GM12874 (cell line): ENCODE results near the gene PDZD2.

ENCODE experiments used
- TF ChIP-seq, protein P1 (sequence below): IDR thresholded peaks from 2 replicates; pipeline ENCODE4 v1.5.1; 2011; ENCODE audit warnings: low read depth, mild to moderate bottlenecking, control low read depth, low read length, moderate library complexity; ENCODE audit not compliant: insufficient read depth

Gene PDZD2

DNA sequence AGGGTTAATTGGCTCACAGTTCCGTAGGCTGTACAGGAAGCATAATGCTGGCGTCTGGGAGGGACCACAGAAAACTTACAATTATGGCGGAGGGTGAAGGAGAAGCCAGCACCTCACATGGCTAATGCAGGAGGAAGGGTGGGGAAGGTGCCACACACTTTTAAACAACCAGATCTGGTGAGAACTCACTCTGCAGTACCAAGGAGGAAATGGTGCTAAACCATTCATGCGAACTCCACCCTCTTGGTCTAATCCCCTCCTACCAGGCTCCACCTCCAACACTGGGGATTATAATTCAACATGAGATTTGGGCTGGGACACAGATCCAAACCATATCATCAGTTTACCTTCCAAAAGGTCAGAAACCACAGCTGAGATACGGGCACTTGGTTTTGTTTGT is 122.9 kb downstream of the PDZD2 start:
- TF ChIP-seq, protein P1, sequence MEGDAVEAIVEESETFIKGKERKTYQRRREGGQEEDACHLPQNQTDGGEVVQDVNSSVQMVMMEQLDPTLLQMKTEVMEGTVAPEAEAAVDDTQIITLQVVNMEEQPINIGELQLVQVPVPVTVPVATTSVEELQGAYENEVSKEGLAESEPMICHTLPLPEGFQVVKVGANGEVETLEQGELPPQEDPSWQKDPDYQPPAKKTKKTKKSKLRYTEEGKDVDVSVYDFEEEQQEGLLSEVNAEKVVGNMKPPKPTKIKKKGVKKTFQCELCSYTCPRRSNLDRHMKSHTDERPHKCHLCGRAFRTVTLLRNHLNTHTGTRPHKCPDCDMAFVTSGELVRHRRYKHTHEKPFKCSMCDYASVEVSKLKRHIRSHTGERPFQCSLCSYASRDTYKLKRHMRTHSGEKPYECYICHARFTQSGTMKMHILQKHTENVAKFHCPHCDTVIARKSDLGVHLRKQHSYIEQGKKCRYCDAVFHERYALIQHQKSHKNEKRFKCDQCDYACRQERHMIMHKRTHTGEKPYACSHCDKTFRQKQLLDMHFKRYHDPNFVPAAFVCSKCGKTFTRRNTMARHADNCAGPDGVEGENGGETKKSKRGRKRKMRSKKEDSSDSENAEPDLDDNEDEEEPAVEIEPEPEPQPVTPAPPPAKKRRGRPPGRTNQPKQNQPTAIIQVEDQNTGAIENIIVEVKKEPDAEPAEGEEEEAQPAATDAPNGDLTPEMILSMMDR = no peak

DNA sequence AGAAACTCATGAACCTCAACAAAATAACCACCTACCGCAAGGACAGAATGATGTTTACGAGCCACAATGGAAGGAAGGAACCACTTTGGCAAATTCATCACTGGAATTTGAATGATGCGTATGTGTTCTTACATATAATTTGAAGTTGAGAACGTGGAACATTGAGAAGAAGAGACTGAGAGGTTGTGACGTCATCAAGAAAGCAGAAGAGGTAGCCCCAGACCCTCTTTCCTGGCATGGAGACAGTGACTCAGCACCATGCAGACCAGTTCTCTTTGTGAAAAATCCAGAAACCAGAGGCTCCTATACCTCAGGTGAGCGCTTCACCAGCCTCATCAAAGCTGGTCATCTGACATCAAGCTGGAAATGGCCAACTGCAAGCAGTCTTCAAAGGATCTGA is 124.5 kb downstream of the PDZD2 start:
- TF ChIP-seq, protein P1 = no peak

DNA sequence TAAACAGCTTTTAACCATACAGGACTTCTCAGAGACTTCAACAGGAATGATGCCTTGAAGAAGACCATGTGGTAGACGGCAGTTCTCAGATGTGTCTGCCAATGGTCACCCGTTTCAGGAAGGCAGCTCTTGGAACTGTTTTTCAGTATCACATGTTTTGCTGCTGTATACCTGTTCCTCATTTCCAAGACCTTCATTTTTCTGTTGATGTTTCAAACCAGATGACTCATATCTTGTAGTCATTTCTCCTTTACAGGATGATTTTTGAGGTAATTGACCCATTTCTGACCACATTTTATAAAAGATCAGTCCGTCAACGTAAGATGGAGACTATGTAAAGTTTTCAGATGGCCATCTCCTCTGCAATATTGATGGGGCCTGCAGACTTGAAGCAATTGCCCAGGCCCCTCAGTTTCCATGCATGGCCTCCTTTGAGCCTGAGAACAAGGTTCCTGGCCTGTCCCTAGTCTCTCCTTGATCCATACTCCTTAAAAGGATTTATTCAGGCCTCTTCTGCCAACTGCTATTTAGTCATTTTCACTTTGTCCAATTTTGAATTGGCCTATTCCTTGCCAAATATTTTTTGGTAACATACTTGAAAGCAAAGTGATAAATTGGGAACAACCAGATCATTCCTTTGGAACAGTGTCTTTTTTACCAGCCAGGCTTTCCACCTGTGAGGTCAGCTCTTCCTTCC is 128.6 kb downstream of the PDZD2 start:
- TF ChIP-seq, protein P1 = no peak

DNA sequence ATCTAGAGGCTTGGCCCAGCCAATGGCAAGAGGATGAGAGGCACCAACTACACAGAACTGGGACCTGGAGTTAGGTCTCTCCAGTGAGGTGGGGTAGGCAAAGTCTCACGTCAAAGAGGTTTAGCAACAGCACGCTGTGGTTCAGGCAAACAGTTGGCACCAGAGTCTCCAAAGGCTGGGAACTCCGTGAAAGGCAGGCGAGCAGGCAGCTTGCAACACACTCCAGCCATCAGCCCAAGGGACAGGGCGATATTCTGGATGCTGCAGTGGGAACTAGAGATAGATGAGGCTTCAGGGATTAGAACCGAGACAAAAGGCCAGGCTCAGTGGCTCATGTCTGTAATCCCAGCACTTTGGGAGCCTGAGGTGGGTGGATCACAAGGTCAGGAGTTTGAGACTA is 129.1 kb downstream of the PDZD2 start:
- TF ChIP-seq, protein P1 = no peak

DNA sequence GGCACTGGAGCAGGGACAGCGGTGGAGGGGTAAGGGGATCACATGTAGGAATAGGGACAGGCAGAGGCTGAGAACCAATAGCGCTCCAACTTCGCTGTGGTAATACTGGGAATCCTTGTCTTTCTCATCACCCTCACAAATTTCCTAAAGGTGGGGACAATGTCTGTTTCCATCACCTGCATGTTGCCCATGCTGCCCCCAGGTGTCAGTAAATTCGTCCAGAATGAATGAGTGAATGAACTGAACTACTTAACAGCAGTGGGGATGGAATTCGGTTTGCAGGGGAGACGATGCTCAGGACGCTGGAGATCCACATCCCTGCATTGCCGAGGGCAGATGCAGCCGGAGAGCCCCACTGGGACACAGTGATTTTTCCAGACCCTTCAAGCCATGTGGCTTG is 129.9 kb downstream of the PDZD2 start:
- TF ChIP-seq, protein P1 = no peak

DNA sequence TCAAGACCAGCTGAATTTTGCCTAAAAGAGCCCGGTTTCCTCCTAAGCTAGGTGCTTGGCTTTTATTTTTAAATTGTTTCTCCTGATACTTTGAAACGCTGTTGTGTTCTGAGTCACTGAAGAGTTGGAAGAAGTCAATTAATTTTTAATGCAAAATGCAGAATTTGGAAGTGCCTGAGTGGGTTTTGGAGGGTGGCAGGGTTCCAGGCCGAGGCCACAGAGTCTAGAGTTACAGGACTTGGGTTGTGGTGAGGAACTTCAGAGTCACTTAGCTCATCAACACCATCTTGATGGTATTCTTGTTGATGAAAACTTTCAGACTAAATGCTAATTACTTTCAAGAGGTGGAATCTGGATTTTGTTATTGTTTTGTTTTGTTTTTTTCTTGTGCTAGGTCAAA is 130.6 kb downstream of the PDZD2 start:
- TF ChIP-seq, protein P1 = no peak

DNA sequence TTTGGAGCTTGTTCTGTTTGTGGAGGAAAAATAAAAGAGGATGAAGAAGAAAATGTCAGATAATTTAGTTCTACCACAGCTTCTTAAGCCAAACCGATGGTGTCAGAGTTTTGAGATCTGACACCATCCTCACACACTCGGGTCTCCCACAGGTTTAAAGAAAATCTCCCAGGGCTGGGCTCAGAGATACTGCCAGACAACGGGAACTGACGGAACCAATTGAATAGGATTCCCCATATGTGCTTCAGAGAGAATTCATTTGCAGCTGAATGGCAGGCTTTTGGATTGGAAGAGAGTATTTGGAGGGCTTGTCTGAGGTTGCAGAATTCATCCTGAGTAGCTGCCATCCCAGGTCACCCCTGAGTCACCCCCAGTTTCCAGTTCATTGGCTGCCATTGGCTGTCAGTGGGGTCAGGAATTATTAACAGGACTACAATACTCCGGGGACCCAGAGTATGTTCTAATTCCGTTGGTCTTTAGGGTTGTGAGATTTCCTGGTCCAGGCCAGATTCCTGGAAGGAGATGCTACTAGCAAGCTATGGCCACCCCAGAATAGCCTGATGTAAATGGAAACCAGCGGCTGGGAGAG is 131.3 kb downstream of the PDZD2 start:
- TF ChIP-seq, protein P1 = no peak
